Esophagus muscularis mucosa (tissue), 4 donors: ENCODE results near the gene KLHL10.

ENCODE experiments used
- CTCF ChIP-seq, 3 experiments: fragments of 200-600 bp in 2 of 3; fragments of 450-650 bp in 1 of 3; sonication (generic) in 2 of 3; IDR thresholded peaks; one replicate each; pipeline ENCODE4 v1.5.1; 2017 to 2019; ENCODE audit warnings: antibody characterized with exemption in 3 of 3, mild to moderate bottlenecking in 2 of 3, moderate library complexity in 1 of 3
- EP300 ChIP-seq: sonication (generic); formaldehyde crosslinking; IDR thresholded peaks from one replicate; pipeline ENCODE4 v1.6.1; 2017; ENCODE audit warnings: antibody characterized with exemption
- POLR2A ChIP-seq: fragments of 450-650 bp; IDR thresholded peaks from one replicate; pipeline ENCODE4 v1.6.1; 2017; ENCODE audit warnings: antibody characterized with exemption, moderate library complexity, mild to moderate bottlenecking, low read depth
- POLR2AphosphoS5 ChIP-seq, 2 donors: sonication (generic); formaldehyde crosslinking; IDR thresholded peaks; one replicate each; pipeline ENCODE4 v1.6.1; 2017; ENCODE audit warnings: antibody characterized with exemption in 2 of 2

GRCh38 chr17:41818024-41818423, 19.6 kb upstream of the KLHL10 start:
- TF ChIP-seq CTCF (IDR thresholded peaks at IDR 0.05) (no peak), POLR2A (no peak), POLR2AphosphoS5 (IDR thresholded peaks at IDR 0.05) (no peak), EP300 (no peak)
